ENCODE data around the gene HSD3B2.

Gene HSD3B2

GRCh38 chr1:119447344-119448126 lies 32.6 kb downstream of the HSD3B2 start:
- H3K27ac ChIP-seq (ENCODE audit: insufficient read depth, low read length, poor library complexity, severe bottlenecking), result no peak overlapping the region
- H3K4me3 ChIP-seq (ENCODE audit: insufficient read depth, low read depth, low read length, poor library complexity, severe bottlenecking), result no peak overlapping the region
- no peak for DNase-seq
- no peaks in the 10 kb centered on the region for H3K27me3 ChIP-seq (replicated peaks; ENCODE audit: control insufficient read depth, insufficient read depth, low read length, poor library complexity, severe bottlenecking)
- H3K36me3 ChIP-seq (ENCODE audit: control insufficient read depth, insufficient read depth, low read length), result no peaks in the 10 kb centered on the region
- no peaks in the 10 kb centered on the region for H3K4me1 ChIP-seq (ENCODE audit: control insufficient read depth, insufficient read depth, low read length, poor library complexity, severe bottlenecking)
- no peaks in the 10 kb centered on the region for H3K9me3 ChIP-seq (ENCODE audit: control insufficient read depth, low read length)

- Histone ChIP-seq H3K9me3 (ENCODE audit: control insufficient read depth, low read length) (no peaks in the 10 kb centered on the region), H3K4me3 (ENCODE audit: insufficient read depth, low read depth, low read length, poor library complexity, severe bottlenecking) (no peak overlapping the region), H3K27ac (ENCODE audit: insufficient read depth, low read length, poor library complexity, severe bottlenecking) (no peak overlapping the region), H3K27me3 (replicated peaks; ENCODE audit: control insufficient read depth, insufficient read depth, low read length, poor library complexity, severe bottlenecking) (no peaks in the 10 kb centered on the region), H3K36me3 (ENCODE audit: control insufficient read depth, insufficient read depth, low read length) (no peaks in the 10 kb centered on the region), H3K4me1 (ENCODE audit: control insufficient read depth, insufficient read depth, low read length, poor library complexity, severe bottlenecking) (no peaks in the 10 kb centered on the region)
- no peak for DNase-seq
Observed at GRCh38 chr1:119448127-119448511, 33.2 kb downstream of the HSD3B2 start.

- DNase-seq, result no peak
- Histone ChIP-seq H3K27ac (ENCODE audit: insufficient read depth, low read length, poor library complexity, severe bottlenecking) (no peak overlapping the region), H3K4me1 (ENCODE audit: control insufficient read depth, insufficient read depth, low read length, poor library complexity, severe bottlenecking) (no peaks in the 10 kb centered on the region)
Observed at GRCh38 chr1:119449971-119450370, 35.0 kb downstream of the HSD3B2 start.

GRCh38 chr1:119451158-119451557 lies 36.2 kb downstream of the HSD3B2 start:
- H3K27me3 ChIP-seq (replicated peaks; ENCODE audit: control insufficient read depth, insufficient read depth, low read length, poor library complexity, severe bottlenecking), result no peaks in the 10 kb centered on the region
- H3K27ac ChIP-seq (ENCODE audit: insufficient read depth, low read length, poor library complexity, severe bottlenecking), result no peak overlapping the region
- H3K36me3 ChIP-seq (ENCODE audit: control insufficient read depth, insufficient read depth, low read length), result no peaks in the 10 kb centered on the region
- no peak overlapping the region for H3K4me3 ChIP-seq (ENCODE audit: insufficient read depth, low read depth, low read length, poor library complexity, severe bottlenecking)
- no peak for DNase-seq
- H3K9me3 ChIP-seq (ENCODE audit: control insufficient read depth, low read length), result no peaks in the 10 kb centered on the region
- H3K4me1 ChIP-seq (ENCODE audit: control insufficient read depth, insufficient read depth, low read length, poor library complexity, severe bottlenecking), result no peaks in the 10 kb centered on the region

More at GRCh38 chr1:119449971-119450370, 35.0 kb downstream of the HSD3B2 start:
- Histone ChIP-seq H3K4me3 (ENCODE audit: insufficient read depth, low read depth, low read length, poor library complexity, severe bottlenecking) (no peak overlapping the region), H3K36me3 (ENCODE audit: control insufficient read depth, insufficient read depth, low read length) (no peaks in the 10 kb centered on the region), H3K27me3 (replicated peaks; ENCODE audit: control insufficient read depth, insufficient read depth, low read length, poor library complexity, severe bottlenecking) (no peaks in the 10 kb centered on the region), H3K9me3 (ENCODE audit: control insufficient read depth, low read length) (no peaks in the 10 kb centered on the region)

- Histone ChIP-seq H3K9me3 (ENCODE audit: control insufficient read depth, low read length) (no peaks in the 10 kb centered on the region), H3K4me1 (ENCODE audit: control insufficient read depth, insufficient read depth, low read length, poor library complexity, severe bottlenecking) (no peaks in the 10 kb centered on the region), H3K27ac (ENCODE audit: insufficient read depth, low read length, poor library complexity, severe bottlenecking) (no peak overlapping the region), H3K36me3 (ENCODE audit: control insufficient read depth, insufficient read depth, low read length) (no peaks in the 10 kb centered on the region), H3K27me3 (replicated peaks; ENCODE audit: control insufficient read depth, insufficient read depth, low read length, poor library complexity, severe bottlenecking) (no peaks in the 10 kb centered on the region), H3K4me3 (ENCODE audit: insufficient read depth, low read depth, low read length, poor library complexity, severe bottlenecking) (no peak overlapping the region)
- no peak for DNase-seq
Observed at GRCh38 chr1:119452091-119452490, 37.1 kb downstream of the HSD3B2 start.

GRCh38 chr1:119453021-119453420 lies 38.1 kb downstream of the HSD3B2 start:
- Histone ChIP-seq H3K27ac (ENCODE audit: insufficient read depth, low read length, poor library complexity, severe bottlenecking) (no peak overlapping the region), H3K4me1 (ENCODE audit: control insufficient read depth, insufficient read depth, low read length, poor library complexity, severe bottlenecking) (no peaks in the 10 kb centered on the region), H3K4me3 (ENCODE audit: insufficient read depth, low read depth, low read length, poor library complexity, severe bottlenecking) (no peak overlapping the region), H3K36me3 (ENCODE audit: control insufficient read depth, insufficient read depth, low read length) (no peaks in the 10 kb centered on the region), H3K9me3 (ENCODE audit: control insufficient read depth, low read length) (no peaks in the 10 kb centered on the region), H3K27me3 (replicated peaks; ENCODE audit: control insufficient read depth, insufficient read depth, low read length, poor library complexity, severe bottlenecking) (no peaks in the 10 kb centered on the region)
- DNase-seq, result no peak

- Histone ChIP-seq H3K4me1 (ENCODE audit: control insufficient read depth, insufficient read depth, low read length, poor library complexity, severe bottlenecking) (no peaks in the 10 kb centered on the region), H3K4me3 (ENCODE audit: insufficient read depth, low read depth, low read length, poor library complexity, severe bottlenecking) (no peak overlapping the region), H3K27me3 (replicated peaks; ENCODE audit: control insufficient read depth, insufficient read depth, low read length, poor library complexity, severe bottlenecking) (no peaks in the 10 kb centered on the region), H3K36me3 (ENCODE audit: control insufficient read depth, insufficient read depth, low read length) (no peaks in the 10 kb centered on the region), H3K9me3 (ENCODE audit: control insufficient read depth, low read length) (no peaks in the 10 kb centered on the region), H3K27ac (ENCODE audit: insufficient read depth, low read length, poor library complexity, severe bottlenecking) (no peak overlapping the region)
- DNase-seq, result no peak
Observed at GRCh38 chr1:119462964-119463363, 48.0 kb downstream of the HSD3B2 start.

- Histone ChIP-seq H3K27me3 (replicated peaks; ENCODE audit: control insufficient read depth, insufficient read depth, low read length, poor library complexity, severe bottlenecking) (no peaks in the 10 kb centered on the region), H3K36me3 (ENCODE audit: control insufficient read depth, insufficient read depth, low read length) (no peaks in the 10 kb centered on the region), H3K4me3 (ENCODE audit: insufficient read depth, low read depth, low read length, poor library complexity, severe bottlenecking) (no peak overlapping the region), H3K27ac (ENCODE audit: insufficient read depth, low read length, poor library complexity, severe bottlenecking) (no peak overlapping the region), H3K4me1 (ENCODE audit: control insufficient read depth, insufficient read depth, low read length, poor library complexity, severe bottlenecking) (no peaks in the 10 kb centered on the region), H3K9me3 (ENCODE audit: control insufficient read depth, low read length) (no peaks in the 10 kb centered on the region)
- no peak for DNase-seq
Observed at GRCh38 chr1:119463569-119463968, 48.6 kb downstream of the HSD3B2 start.

- Histone ChIP-seq H3K9me3 (ENCODE audit: control insufficient read depth, low read length) (no peaks in the 10 kb centered on the region), H3K27me3 (replicated peaks; ENCODE audit: control insufficient read depth, insufficient read depth, low read length, poor library complexity, severe bottlenecking) (no peaks in the 10 kb centered on the region), H3K36me3 (ENCODE audit: control insufficient read depth, insufficient read depth, low read length) (no peaks in the 10 kb centered on the region), H3K4me3 (ENCODE audit: insufficient read depth, low read depth, low read length, poor library complexity, severe bottlenecking) (no peak overlapping the region), H3K27ac (ENCODE audit: insufficient read depth, low read length, poor library complexity, severe bottlenecking) (no peak overlapping the region), H3K4me1 (ENCODE audit: control insufficient read depth, insufficient read depth, low read length, poor library complexity, severe bottlenecking) (no peaks in the 10 kb centered on the region)
- no peak for DNase-seq
Observed at GRCh38 chr1:119466445-119466844, 51.5 kb downstream of the HSD3B2 start.

- no peaks in the 10 kb centered on the region for H3K36me3 ChIP-seq (ENCODE audit: control insufficient read depth, insufficient read depth, low read length)
- no peak overlapping the region for H3K27ac ChIP-seq (ENCODE audit: insufficient read depth, low read length, poor library complexity, severe bottlenecking)
- H3K27me3 ChIP-seq (replicated peaks; ENCODE audit: control insufficient read depth, insufficient read depth, low read length, poor library complexity, severe bottlenecking), result no peaks in the 10 kb centered on the region
- H3K4me1 ChIP-seq (ENCODE audit: control insufficient read depth, insufficient read depth, low read length, poor library complexity, severe bottlenecking), result no peaks in the 10 kb centered on the region
- no peaks in the 10 kb centered on the region for H3K9me3 ChIP-seq (ENCODE audit: control insufficient read depth, low read length)
- no peak overlapping the region for H3K4me3 ChIP-seq (ENCODE audit: insufficient read depth, low read depth, low read length, poor library complexity, severe bottlenecking)
- no peak for DNase-seq
Observed at GRCh38 chr1:119467219-119467618, 52.3 kb downstream of the HSD3B2 start.

Data from effector memory CD4-positive, alpha-beta T cell (primary cell).